NCI-H2227 treated with DMSO at 0.1 percent for 48 hours (cell line): ENCODE data around the gene SYNPO2.

Source experiments
- DNase-seq: peaks from one replicate; lab custom pipeline; 2025; lab: John Stamatoyannopoulos, UW

Gene SYNPO2

GRCh38 chr4:118931786-118932185 lies 43.1 kb downstream of the SYNPO2 start:
- DNase-seq, result no peak

GRCh38 chr4:118935819-118936218 lies 47.2 kb downstream of the SYNPO2 start:
- no peak for DNase-seq

- DNase-seq, result no peak
These were observed 47.8 kb downstream of the SYNPO2 start for GRCh38 chr4:118936406-118936805.

GRCh38 chr4:118939169-118939783 lies 50.6 kb downstream of the SYNPO2 start:
- no peak for DNase-seq

GRCh38 chr4:118941149-118941548 lies 52.5 kb downstream of the SYNPO2 start:
- no peak for DNase-seq

- DNase-seq, result no peak
These were observed 53.1 kb downstream of the SYNPO2 start for GRCh38 chr4:118941799-118942198.

GRCh38 chr4:118942465-118942864 lies 53.8 kb downstream of the SYNPO2 start:
- no peak for DNase-seq

- DNase-seq, result no peak
These were observed 58.4 kb downstream of the SYNPO2 start for GRCh38 chr4:118947095-118947494.

- DNase-seq, result no peak
These were observed 60.0 kb downstream of the SYNPO2 start for GRCh38 chr4:118948545-118949144.

- no peak for DNase-seq
These were observed 61.6 kb downstream of the SYNPO2 start for GRCh38 chr4:118950224-118950623.

GRCh38 chr4:118950929-118951570 lies 62.4 kb downstream of the SYNPO2 start:
- no peak for DNase-seq

- no peak for DNase-seq
These were observed 64.6 kb downstream of the SYNPO2 start for GRCh38 chr4:118953276-118953675.

GRCh38 chr4:118954246-118954645 lies 65.6 kb downstream of the SYNPO2 start:
- no peak for DNase-seq

- no peak for DNase-seq
These were observed 66.9 kb downstream of the SYNPO2 start for GRCh38 chr4:118955515-118955914.

- no peak for DNase-seq
These were observed 69.2 kb downstream of the SYNPO2 start for GRCh38 chr4:118957722-118958445.

- DNase-seq, result no peak
These were observed 73.9 kb downstream of the SYNPO2 start for GRCh38 chr4:118962540-118962939.

- DNase-seq, result no peak
These were observed 76.3 kb downstream of the SYNPO2 start for GRCh38 chr4:118964891-118965411.

- no peak for DNase-seq
These were observed 78.7 kb downstream of the SYNPO2 start for GRCh38 chr4:118967393-118967792.

- no peak for DNase-seq
These were observed 79.4 kb downstream of the SYNPO2 start for GRCh38 chr4:118968005-118968404.

GRCh38 chr4:118968813-118969212 lies 80.2 kb downstream of the SYNPO2 start:
- no peak for DNase-seq

- DNase-seq, result peak; percentile 46
These were observed 80.7 kb downstream of the SYNPO2 start for GRCh38 chr4:118969359-118969758.

GRCh38 chr4:118972167-118972566 lies 83.5 kb downstream of the SYNPO2 start:
- no peak for DNase-seq

- DNase-seq, result no peak
These were observed 84.6 kb downstream of the SYNPO2 start for GRCh38 chr4:118973295-118973694.
